ENCODE data around the gene GSTK1. TPM values are rescaled to one million over a fixed set of nuclear protein-coding genes. Genes with fewer than 3 reads are reported as not detected.

Gene GSTK1
- total and polyA plus RNA-seq, 9 donors, result 55.0 to 138 (median 81.5) TPM

- Histone ChIP-seq H3K27me3 (no peaks in the 10 kb centered on the region), H3K4me1 (ENCODE audit: insufficient read depth) (peaks cover 1% of the 10 kb centered on the region), H3K27ac (no peak overlapping the region), H3K36me3 (no peaks in the 10 kb centered on the region), H3K9me3 (no peaks in the 10 kb centered on the region), H3K4me3 (no peak overlapping the region)
- TF ChIP-seq POLR2A (IDR thresholded peaks at IDR 0.05) (no peak), CTCF (IDR thresholded peaks at IDR 0.05) (no peak)
- 52 to 62% (median 61%) methylated on average over 3 of the region's 3 CpGs for WGBS, 3 donors
- intact Hi-C loops (cut with DNase I), result loop anchor here (5.0 to 10.0 kb wide), 2 partner anchors 61 to 174 kb away; no protein-coding TSS in a partner anchor
- no peak for DNase-seq
Observed at GRCh38 chr7:143243614-143244013, 19.6 kb upstream of the GSTK1 start.

DNA sequence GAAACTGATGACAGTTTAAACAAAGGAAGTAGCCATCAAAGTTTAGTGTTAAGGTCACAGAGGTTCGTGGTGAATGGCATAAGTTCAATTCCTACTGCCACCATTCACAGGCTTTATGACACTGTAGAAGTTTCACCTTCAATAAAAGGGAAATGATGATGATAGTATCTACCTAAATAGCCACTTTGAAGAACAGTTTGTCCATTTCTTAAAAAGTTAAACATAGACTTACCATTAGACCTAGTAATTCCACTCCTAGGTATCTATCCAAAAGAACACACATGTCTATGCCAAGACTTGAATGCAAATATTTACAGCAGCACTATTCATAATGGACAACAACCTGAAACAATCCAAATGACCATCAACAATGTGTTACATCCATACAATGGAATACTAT is 18.9 kb upstream of the GSTK1 start:
- Histone ChIP-seq H3K27ac (no peak overlapping the region), H3K27me3 (no peaks in the 10 kb centered on the region), H3K36me3 (no peaks in the 10 kb centered on the region), H3K9me3 (no peaks in the 10 kb centered on the region), H3K4me1 (ENCODE audit: insufficient read depth) (peaks cover 1% of the 10 kb centered on the region), H3K4me3 (no peak overlapping the region)
- DNase-seq, result no peak
- intact Hi-C loops (cut with DNase I), result loop anchor here (5.0 to 10.0 kb wide), 2 partner anchors 60 to 173 kb away; no protein-coding TSS in a partner anchor
- TF ChIP-seq POLR2A (IDR thresholded peaks at IDR 0.05), result no peak
- TF ChIP-seq EP300 (IDR thresholded peaks at IDR 0.05), result no peak
- TF ChIP-seq CTCF (IDR thresholded peaks at IDR 0.05), result no peak
- WGBS, 3 donors, result 59 to 72% (median 60%) methylated on average over 1 of the region's 1 CpG

GRCh38 chr7:143245123-143245522 is 18.1 kb upstream of the GSTK1 start:
- Histone ChIP-seq H3K4me3 (no peak overlapping the region), H3K27me3 (no peaks in the 10 kb centered on the region), H3K9me3 (no peaks in the 10 kb centered on the region), H3K36me3 (no peaks in the 10 kb centered on the region), H3K4me1 (ENCODE audit: insufficient read depth) (peaks cover 1% of the 10 kb centered on the region), H3K27ac (no peak overlapping the region)
- intact Hi-C loops (cut with DNase I), result loop anchor here in 2 of 4 donors (10.0 kb wide), 1 partner anchor 60 kb away; no protein-coding TSS in a partner anchor
- 61 to 72% (median 67%) methylated on average over 3 of the region's 3 CpGs for WGBS, 3 donors
- no peak for DNase-seq
- TF ChIP-seq POLR2A (IDR thresholded peaks at IDR 0.05) (no peak), EP300 (IDR thresholded peaks at IDR 0.05) (no peak), CTCF (IDR thresholded peaks at IDR 0.05) (no peak)

- no peak for TF ChIP-seq EP300 (IDR thresholded peaks at IDR 0.05)
- H3K27me3 ChIP-seq, result no peaks in the 10 kb centered on the region
- H3K9me3 ChIP-seq, result no peaks in the 10 kb centered on the region
- WGBS, 3 donors, result 66 to 75% (median 67%) methylated on average over 1 of the region's 1 CpG
- intact Hi-C loops (cut with DNase I), result loop anchor here in 2 of 4 donors (10.0 kb wide), 1 partner anchor 57 kb away; no protein-coding TSS in a partner anchor
- H3K4me1 ChIP-seq (ENCODE audit: insufficient read depth), result no peaks in the 10 kb centered on the region
- no peak overlapping the region for H3K4me3 ChIP-seq
- DNase-seq, result no peak
- no peaks in the 10 kb centered on the region for H3K36me3 ChIP-seq
- no peak overlapping the region for H3K27ac ChIP-seq
Observed at GRCh38 chr7:143247372-143247771, 15.9 kb upstream of the GSTK1 start.

- 68 to 85% (median 84%) methylated on average over 2 of the region's 2 CpGs for WGBS, 3 donors
- Histone ChIP-seq H3K27ac (no peak overlapping the region), H3K4me3 (no peak overlapping the region), H3K4me1 (ENCODE audit: insufficient read depth) (no peaks in the 10 kb centered on the region), H3K36me3 (no peaks in the 10 kb centered on the region), H3K27me3 (no peaks in the 10 kb centered on the region), H3K9me3 (no peaks in the 10 kb centered on the region)
- DNase-seq, result no peak
- intact Hi-C loops (cut with DNase I), result loop anchor here in 2 of 4 donors (10.0 kb wide), 1 partner anchor 56 kb away; no protein-coding TSS in a partner anchor
- TF ChIP-seq CTCF (IDR thresholded peaks at IDR 0.05) (no peak), EP300 (IDR thresholded peaks at IDR 0.05) (no peak), POLR2A (IDR thresholded peaks at IDR 0.05) (no peak)
Observed at GRCh38 chr7:143248761-143249354, 14.4 kb upstream of the GSTK1 start.
